Mammary epithelial cell (primary cell): ENCODE measurements around the gene ABR.

Experiments
- EZH2 ChIP-seq: IDR thresholded peaks from 2 replicates; pipeline ENCODE4 v1.6.1; 2012; ENCODE audit warnings: low read length, inconsistent platforms, borderline replicate concordance
- TF ChIP-seq, protein P1 (sequence below), 2 donors: IDR thresholded peaks in 1 of 2; conservative IDR thresholded peaks in 1 of 2; 2 replicates each; pipeline ENCODE4 v1.5.1; 2011 to 2012; ENCODE audit warnings: inconsistent platforms in 2 of 2, low read length in 2 of 2, mild to moderate bottlenecking in 2 of 2, control low read depth in 1 of 2, low read depth in 1 of 2; ENCODE audit not compliant: insufficient read depth in 1 of 2; ENCODE audit errors: extremely low read depth in 1 of 2

- TF ChIP-seq, protein P1, sequence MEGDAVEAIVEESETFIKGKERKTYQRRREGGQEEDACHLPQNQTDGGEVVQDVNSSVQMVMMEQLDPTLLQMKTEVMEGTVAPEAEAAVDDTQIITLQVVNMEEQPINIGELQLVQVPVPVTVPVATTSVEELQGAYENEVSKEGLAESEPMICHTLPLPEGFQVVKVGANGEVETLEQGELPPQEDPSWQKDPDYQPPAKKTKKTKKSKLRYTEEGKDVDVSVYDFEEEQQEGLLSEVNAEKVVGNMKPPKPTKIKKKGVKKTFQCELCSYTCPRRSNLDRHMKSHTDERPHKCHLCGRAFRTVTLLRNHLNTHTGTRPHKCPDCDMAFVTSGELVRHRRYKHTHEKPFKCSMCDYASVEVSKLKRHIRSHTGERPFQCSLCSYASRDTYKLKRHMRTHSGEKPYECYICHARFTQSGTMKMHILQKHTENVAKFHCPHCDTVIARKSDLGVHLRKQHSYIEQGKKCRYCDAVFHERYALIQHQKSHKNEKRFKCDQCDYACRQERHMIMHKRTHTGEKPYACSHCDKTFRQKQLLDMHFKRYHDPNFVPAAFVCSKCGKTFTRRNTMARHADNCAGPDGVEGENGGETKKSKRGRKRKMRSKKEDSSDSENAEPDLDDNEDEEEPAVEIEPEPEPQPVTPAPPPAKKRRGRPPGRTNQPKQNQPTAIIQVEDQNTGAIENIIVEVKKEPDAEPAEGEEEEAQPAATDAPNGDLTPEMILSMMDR (conservative IDR thresholded peaks at IDR 0.05 in 1 of 2, IDR thresholded peaks at IDR 0.05 in 1 of 2; ENCODE audit: extremely low read depth in 1 of 2, insufficient read depth in 1 of 2, low read depth in 1 of 2, low read length in 2 of 2) = no peak
- TF ChIP-seq EZH2 = no peak
These were observed 129.4 kb downstream of the ABR start for GRCh38 chr17:1050246-1050995.
